Fibroblast of villous mesenchyme (primary cell): ENCODE data around the gene MYL12A. TPM values are rescaled to one million over a fixed set of nuclear protein-coding genes. Genes with fewer than 3 reads are reported as not detected.

ENCODE experiments used
- DNase-seq: peaks from one replicate; pipeline ENCODE4 v3.0.0-alpha.2; 2010; ENCODE audit warnings: low read depth
- H3K4me3 ChIP-seq: 2 replicates; pipeline ENCODE4 v1.5.1; 2011; ENCODE audit warnings: low read depth, mild to moderate bottlenecking, low read length
- CTCF ChIP-seq: IDR thresholded peaks from 2 replicates; pipeline ENCODE4 v1.5.1; 2012; ENCODE audit warnings: low read depth, mild to moderate bottlenecking, low read length; ENCODE audit not compliant: insufficient read depth
- total RNA-seq: library from RNA; depleted of rRNA; stranded (reverse); fragments of >200 nt; gene quantifications from 2 replicates; pipeline ENCODE4 v1.2.3, GENCODE V29; 2012

MYL12A gene
- total RNA-seq, 1 donor, result 1,222 TPM

GRCh38 chr18:3248062-3248657, 559 bp downstream of the MYL12A start:
- DNase-seq, result peak; percentile 72
- no peak for TF ChIP-seq CTCF

GRCh38 chr18:3248658-3249359, 1.2 kb downstream of the MYL12A start:
- DNase-seq, result peak; percentile 65
- TF ChIP-seq CTCF, result no peak
- peak overlapping the region; percentile 93 for H3K4me3 ChIP-seq

More at GRCh38 chr18:3248062-3248657, 559 bp downstream of the MYL12A start:
- peak overlapping the region; percentile 93 for H3K4me3 ChIP-seq

DNA sequence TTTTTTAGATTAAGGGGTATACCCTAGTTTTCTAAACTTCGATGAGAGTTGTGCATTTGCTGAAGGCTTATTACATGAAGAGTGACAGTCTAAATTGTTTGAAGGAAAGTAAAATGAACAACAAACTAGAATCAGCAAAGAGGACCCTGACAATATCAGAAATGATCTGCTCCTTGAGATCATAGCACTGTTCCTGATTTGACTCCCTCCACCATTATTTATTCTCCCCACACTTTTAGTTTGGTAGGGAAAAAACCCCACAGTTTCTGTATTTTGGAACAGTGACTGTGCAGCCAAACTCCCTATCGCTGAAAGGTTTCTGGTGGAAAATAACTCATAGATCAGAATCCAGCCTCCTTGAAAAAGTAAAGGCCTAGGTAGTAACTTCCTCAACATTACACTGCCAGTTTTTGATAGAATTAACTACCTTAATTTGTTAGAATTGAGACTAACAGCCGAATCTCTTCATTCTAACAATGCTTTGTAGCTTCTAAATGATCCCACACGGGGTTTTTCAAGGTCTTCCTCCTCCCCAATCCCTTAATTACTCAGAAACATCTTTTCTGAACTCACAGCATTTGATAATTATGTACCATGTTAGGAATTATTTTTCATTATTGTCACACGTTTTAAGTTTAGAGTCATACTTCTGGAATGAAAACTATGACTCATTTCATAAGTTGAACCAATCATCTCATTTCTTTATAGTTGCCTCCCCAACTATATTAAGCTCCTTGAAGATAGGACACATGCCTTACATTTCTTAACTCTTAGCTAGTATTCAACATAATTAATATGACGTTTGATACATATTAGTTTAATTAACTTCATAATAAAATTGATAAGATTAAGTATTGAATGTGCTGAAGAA, 2.9 kb downstream of the MYL12A start:
- peak; percentile 72 for DNase-seq
- peak overlapping the region; percentile 93 for H3K4me3 ChIP-seq
- TF ChIP-seq CTCF, result no peak

- no peak for TF ChIP-seq CTCF
- H3K4me3 ChIP-seq, result peak overlapping the region; percentile 17
- DNase-seq, result no peak
These were observed 3.8 kb downstream of the MYL12A start for GRCh38 chr18:3251249-3251962.

DNA sequence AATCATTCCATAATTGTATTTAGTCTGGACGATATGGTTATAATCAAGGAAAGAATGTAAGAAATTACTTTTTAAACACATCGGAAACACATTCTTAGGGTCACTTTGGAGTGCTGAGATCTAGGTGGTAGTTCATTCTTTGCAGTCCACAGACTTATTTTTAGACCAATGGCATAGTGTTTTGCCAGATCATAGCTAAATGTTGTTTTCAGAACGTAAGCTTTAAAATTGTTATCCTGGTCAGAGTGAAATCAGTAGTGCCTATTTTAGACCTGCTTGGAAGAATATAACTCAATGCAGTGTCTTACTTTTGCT, 4.3 kb downstream of the MYL12A start:
- DNase-seq, result no peak
- peak overlapping the region; percentile 17 for H3K4me3 ChIP-seq
- no peak for TF ChIP-seq CTCF

GRCh38 chr18:3252843-3253242, 5.2 kb downstream of the MYL12A start:
- TF ChIP-seq CTCF, result no peak
- H3K4me3 ChIP-seq, result no peak overlapping the region
- no peak for DNase-seq
